GM10847 (cell line): ENCODE measurements around the gene OSGIN1.

Experiments used
- POLR2A ChIP-seq: IDR thresholded peaks from 2 replicates; pipeline ENCODE4 v1.6.1; 2011; ENCODE audit not compliant: insufficient read length; ENCODE audit errors: extremely low read depth

The OSGIN1 gene

DNA sequence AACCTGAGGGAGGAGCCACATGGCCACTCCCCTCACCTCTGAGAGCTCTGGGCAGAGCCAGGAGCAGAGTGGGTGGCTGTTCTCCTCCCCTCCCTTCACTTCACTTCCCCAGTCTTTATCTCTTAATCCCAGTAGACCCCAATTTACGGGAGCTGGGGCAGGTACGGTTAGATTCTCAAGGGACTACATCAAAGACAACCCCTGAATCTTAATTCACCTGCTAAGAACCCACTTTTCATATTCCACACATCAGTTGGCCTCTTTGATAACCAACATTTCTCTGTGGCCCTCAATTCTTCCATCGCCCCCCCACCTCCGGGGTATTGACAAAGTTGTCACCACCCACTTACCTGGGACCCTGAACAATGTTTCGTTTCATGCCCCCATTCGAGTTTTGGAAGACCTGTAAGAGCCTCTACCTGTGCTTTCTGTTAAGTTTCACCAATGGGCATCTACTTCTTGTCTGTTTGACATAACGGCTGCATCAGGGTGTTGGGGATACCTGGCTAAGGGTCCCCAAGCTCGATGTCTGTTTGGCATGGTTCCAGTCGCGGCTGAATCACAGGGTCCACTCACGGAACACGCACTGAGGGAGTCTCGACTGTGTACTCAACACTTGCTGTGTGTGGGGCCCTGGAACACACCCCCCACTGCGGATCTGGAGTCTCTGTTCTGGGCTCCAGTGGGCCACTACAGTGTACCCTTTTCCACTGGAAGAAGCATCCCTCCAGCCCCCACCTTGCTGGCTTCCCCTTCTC lies 61.7 kb downstream of the OSGIN1 start:
- no peak for TF ChIP-seq POLR2A

DNA sequence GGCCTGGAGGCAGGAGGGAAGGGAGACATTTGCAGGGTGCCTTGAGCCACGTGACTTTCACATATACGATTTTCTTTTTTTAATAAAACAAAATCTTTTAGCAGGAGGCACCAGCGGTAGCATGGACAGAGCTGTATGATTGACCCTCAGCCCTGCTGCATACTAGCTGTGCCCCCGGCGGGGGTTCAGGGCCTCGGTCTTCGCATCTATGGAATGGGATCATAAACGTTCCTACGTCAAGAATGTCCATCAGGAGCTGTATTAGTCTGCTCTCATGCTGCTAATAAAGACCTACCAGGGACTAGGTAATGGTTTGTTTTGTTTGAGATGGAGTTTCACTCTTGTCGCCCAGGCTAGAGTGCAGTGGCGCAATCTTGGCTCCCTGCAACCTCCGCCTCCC lies 62.4 kb downstream of the OSGIN1 start:
- TF ChIP-seq POLR2A: no peak
